Measurements from ENCODE around the gene FOXK2.

DNA sequence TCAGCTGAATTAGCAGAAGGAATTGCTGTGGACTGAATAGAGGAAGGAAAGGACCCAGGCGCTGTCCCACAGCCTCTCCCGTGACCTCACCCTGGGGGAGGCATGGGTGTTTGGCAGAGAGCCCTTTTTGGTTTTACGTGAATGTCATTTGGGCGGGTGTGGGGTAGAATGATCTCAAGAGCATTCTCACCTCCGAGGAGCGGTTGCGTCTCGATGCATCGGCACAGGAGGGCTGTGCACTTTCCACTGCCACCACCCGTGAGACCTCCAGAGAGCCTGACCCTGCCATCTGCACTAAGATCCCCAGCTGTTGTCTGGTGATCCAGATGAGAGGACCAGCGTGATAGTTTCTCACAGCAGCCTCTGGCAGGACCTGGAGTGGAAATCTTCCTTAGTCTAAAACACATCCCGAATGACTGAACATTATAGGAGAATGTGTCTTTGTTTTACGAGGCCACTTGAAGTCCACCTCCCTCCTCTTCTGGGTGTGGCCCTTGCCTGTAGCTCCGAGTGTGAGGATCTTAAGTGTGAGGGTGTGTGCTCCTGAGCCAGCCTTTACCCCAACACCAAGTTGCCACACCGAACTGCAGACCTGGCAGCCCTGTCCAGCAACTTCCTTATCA, 29.3 kb downstream of the FOXK2 start:
- TF ChIP-seq ARNTL (CRISPR knock-in tag; IDR thresholded peaks at IDR 0.05; ENCODE audit: borderline replicate concordance, low read depth) (no peak), ZNF565 (CRISPR knock-in tag; conservative IDR thresholded peaks at IDR 0.05; ENCODE audit: low read depth) (no peak), GLIS3 (CRISPR knock-in tag; IDR thresholded peaks at IDR 0.05) (no peak)
- TF ChIP-seq, protein P1, sequence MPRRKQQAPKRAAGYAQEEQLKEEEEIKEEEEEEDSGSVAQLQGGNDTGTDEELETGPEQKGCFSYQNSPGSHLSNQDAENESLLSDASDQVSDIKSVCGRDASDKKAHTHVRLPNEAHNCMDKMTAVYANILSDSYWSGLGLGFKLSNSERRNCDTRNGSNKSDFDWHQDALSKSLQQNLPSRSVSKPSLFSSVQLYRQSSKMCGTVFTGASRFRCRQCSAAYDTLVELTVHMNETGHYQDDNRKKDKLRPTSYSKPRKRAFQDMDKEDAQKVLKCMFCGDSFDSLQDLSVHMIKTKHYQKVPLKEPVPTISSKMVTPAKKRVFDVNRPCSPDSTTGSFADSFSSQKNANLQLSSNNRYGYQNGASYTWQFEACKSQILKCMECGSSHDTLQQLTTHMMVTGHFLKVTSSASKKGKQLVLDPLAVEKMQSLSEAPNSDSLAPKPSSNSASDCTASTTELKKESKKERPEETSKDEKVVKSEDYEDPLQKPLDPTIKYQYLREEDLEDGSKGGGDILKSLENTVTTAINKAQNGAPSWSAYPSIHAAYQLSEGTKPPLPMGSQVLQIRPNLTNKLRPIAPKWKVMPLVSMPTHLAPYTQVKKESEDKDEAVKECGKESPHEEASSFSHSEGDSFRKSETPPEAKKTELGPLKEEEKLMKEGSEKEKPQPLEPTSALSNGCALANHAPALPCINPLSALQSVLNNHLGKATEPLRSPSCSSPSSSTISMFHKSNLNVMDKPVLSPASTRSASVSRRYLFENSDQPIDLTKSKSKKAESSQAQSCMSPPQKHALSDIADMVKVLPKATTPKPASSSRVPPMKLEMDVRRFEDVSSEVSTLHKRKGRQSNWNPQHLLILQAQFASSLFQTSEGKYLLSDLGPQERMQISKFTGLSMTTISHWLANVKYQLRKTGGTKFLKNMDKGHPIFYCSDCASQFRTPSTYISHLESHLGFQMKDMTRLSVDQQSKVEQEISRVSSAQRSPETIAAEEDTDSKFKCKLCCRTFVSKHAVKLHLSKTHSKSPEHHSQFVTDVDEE (CRISPR knock-in tag; IDR thresholded peaks at IDR 0.05) = no peak
- TF ChIP-seq, protein P2, sequence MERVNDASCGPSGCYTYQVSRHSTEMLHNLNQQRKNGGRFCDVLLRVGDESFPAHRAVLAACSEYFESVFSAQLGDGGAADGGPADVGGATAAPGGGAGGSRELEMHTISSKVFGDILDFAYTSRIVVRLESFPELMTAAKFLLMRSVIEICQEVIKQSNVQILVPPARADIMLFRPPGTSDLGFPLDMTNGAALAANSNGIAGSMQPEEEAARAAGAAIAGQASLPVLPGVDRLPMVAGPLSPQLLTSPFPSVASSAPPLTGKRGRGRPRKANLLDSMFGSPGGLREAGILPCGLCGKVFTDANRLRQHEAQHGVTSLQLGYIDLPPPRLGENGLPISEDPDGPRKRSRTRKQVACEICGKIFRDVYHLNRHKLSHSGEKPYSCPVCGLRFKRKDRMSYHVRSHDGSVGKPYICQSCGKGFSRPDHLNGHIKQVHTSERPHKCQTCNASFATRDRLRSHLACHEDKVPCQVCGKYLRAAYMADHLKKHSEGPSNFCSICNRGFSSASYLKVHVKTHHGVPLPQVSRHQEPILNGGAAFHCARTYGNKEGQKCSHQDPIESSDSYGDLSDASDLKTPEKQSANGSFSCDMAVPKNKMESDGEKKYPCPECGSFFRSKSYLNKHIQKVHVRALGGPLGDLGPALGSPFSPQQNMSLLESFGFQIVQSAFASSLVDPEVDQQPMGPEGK (CRISPR knock-in tag; IDR thresholded peaks at IDR 0.05; ENCODE audit: borderline replicate concordance) = no peak

Data from SK-N-SH treated with all-trans-retinoic acid at 6 μM for 48 hours (cell line).